GM18498 (cell line): ENCODE measurements around the gene IFNA14.
"Not testable (repeated sequence)": the region's sequence is repeated elsewhere in the genome, so short reads cannot be mapped to it uniquely, and the experiment has no call there.

Experiments used
- ATAC-seq: cut with Tn5 transposase; IDR thresholded peaks from one replicate; pipeline ENCODE4 v1.9.1; 2021; ENCODE audit warnings: mild to moderate bottlenecking, moderate library complexity; ENCODE audit not compliant: unreplicated experiment

Gene IFNA14

GRCh38 chr9:21217211-21217610 is 22.6 kb downstream of the IFNA14 start, which contains the start of gene IFNA16:
TSS of gene IFNA16 (minus strand) at chr9:21217311. CDS start at chr9:21217305, 6 bp downstream.
- ATAC-seq: not testable (repeated sequence)

DNA sequence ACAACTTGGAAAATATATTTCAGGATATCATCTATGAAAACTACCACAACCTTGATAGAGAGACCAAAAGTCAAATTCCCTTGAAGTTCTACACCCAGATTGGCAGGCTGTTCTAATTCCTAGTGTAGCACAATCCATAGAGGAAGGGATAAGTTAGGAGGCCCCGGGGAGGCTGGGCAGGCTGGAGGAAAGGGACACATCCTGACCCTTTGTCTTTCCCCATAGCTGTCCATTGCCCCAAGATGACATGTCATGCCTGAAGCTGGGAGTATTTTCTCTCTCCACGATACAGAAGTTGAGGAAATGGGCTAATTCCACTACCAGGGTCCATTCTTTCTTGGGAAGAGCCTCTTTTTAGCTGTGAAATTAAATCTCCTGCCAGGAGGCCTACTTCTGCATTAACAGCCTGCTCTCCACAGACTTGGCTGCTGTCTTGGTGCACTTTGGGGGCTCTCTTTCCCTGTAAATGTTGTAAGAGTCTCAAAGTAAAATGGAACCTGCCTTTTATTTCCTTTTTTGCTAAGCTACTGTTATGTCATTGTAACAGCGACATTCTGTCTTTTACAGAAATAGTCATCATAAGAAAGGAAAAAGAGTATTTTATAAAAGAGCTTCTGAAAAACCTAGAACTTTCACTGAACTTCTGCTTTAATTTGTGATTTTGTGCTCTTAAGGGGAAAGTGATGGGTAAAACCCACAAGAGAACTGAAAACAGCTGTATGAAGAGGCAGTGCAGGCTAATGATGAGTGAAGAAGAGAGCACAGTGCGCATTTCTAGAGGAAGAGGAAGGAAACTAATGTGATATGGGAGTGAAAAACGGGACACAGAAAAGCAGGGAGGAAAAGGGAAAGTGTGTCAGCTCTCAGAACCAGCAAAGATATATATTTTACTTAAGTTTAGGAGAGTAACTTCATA is 26.1 kb downstream of the IFNA14 start:
- ATAC-seq: peak; percentile 72

- not testable (repeated sequence) for ATAC-seq
Measured at GRCh38 chr9:21212160-21212559, 27.6 kb downstream of the IFNA14 start.

DNA sequence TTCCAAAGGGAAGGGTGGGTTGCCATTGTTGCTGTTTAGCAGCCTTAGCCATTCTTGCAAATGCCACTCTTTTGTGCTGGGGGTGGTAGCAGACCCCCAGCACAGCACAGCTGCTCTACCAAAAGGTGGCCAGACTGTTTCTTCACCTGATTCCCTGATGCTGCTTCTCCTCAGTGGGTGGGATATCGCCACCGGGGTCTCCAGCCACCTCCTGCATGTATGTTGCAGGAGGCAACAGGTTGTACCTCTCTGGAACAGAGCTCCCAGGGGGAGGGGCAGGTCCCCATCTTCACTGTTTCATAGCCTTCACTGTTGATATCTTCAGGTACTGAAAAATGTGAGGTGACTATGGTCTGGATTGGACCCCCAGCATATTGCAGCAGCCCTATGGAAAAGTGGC is 29.0 kb downstream of the IFNA14 start:
- not testable (repeated sequence) for ATAC-seq

- ATAC-seq: no peak
Measured at GRCh38 chr9:21210311-21210710, 29.5 kb downstream of the IFNA14 start.

GRCh38 chr9:21207043-21207442 is 32.8 kb downstream of the IFNA14 start, which contains the start of gene IFNA10:
TSS of gene IFNA10 (minus strand) at chr9:21207143. CDS start at chr9:21207097, 46 bp downstream.
- ATAC-seq: not testable (repeated sequence)

- ATAC-seq: no peak
Measured at GRCh38 chr9:21205204-21205603, 34.6 kb downstream of the IFNA14 start.

DNA sequence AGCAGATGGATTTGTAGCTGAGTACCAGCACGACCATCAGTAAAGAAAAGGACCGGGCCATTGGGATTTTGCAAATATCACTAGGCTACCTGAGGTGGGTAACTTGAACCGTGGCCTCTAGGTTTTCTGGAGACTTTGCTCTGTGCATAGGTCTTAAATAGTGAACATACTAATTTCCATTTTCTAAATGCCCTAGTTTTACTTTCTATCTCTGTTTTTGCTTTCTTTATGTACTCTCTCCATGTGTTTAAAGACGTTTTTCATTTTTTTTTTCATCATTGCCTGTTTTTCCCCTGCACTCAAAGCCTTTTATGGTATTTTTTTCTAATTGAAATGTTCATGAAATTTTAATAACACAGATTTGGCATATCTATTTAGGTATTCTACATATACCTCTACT is 37.7 kb downstream of the IFNA14 start, which contains the start of gene IFNA7:
IFNA7 (minus strand) TSS at position 101 of the 400 bp plus-strand sequence; CDS start at position 61, 40 bp downstream.
- ATAC-seq: not testable (repeated sequence)

- ATAC-seq: peak; percentile 94
Measured at GRCh38 chr9:21194867-21195776, 44.7 kb downstream of the IFNA14 start.
